ENCODE results near the gene PSD4. TPM values are rescaled to one million over a fixed set of nuclear protein-coding genes. Genes with fewer than 3 reads are reported as not detected.
A peak's percentile ranks its signal among the peaks of the same experiment; 100 is the strongest.

PSD4 gene
- polyA plus RNA-seq, 1 of the 3 experiments (the other 2 are of a cell fraction) = 0.35 TPM

- TF ChIP-seq, protein P1, sequence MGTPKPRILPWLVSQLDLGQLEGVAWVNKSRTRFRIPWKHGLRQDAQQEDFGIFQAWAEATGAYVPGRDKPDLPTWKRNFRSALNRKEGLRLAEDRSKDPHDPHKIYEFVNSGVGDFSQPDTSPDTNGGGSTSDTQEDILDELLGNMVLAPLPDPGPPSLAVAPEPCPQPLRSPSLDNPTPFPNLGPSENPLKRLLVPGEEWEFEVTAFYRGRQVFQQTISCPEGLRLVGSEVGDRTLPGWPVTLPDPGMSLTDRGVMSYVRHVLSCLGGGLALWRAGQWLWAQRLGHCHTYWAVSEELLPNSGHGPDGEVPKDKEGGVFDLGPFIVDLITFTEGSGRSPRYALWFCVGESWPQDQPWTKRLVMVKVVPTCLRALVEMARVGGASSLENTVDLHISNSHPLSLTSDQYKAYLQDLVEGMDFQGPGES (IDR thresholded peaks at IDR 0.05; ENCODE audit: low read depth, low read length) = no peak
- no peak for TF ChIP-seq RFX5 (IDR thresholded peaks at IDR 0.05; ENCODE audit: low read length)
- no peak for TF ChIP-seq NFIC (IDR thresholded peaks at IDR 0.05; ENCODE audit: borderline replicate concordance)
Observed at GRCh38 chr2:113237604-113238160, 63.9 kb downstream of the PSD4 start (continued).

GRCh38 chr2:113238871-113239839 is 65.4 kb downstream of the PSD4 start:
- Histone ChIP-seq H3K9me2 (no peaks in the 10 kb centered on the region), H3K4me1 (ENCODE audit: control insufficient read depth in 1 of 2, insufficient read depth in 2 of 2, low read depth in 1 of 2, low read length in 1 of 2) (peaks cover 21 to 22% of the 10 kb centered on the region in 2 experiments), H3K27ac (ENCODE audit: low read depth in 2 of 2, low read length in 1 of 2) (no peak overlapping the region), H3K9ac (no peak overlapping the region), H3K4me3 (ENCODE audit: low read depth in 2 of 2, low read length in 1 of 2) (no peak overlapping the region), H3K27me3 (ENCODE audit: insufficient read depth) (no peaks in the 10 kb centered on the region), H3K4me2 (0 out of 2 replicates have a peak overlapping the region, but pooled peaks have one; percentile 63), H3K9me3 (no peaks in the 10 kb centered on the region), H3K79me2 (ENCODE audit: insufficient read depth) (no peaks in the 10 kb centered on the region), H3K36me3 (replicated peaks in 1 of 2; ENCODE audit: control insufficient read depth in 1 of 2, insufficient read depth in 2 of 2, low read length in 1 of 2) (no peaks in the 10 kb centered on the region), H4K20me1 (ENCODE audit: insufficient read depth) (no peaks in the 10 kb centered on the region), H2AFZ (ENCODE audit: low read depth) (no peak overlapping the region), H3F3A (replicated peaks; ENCODE audit: insufficient read depth) (peaks cover 6% of the 10 kb centered on the region)
- DNase-seq = no peak
- 95% methylated on average over 9 of the region's 9 CpGs for WGBS (ENCODE audit: low lambda C conversion rate)
- TF ChIP-seq RAD21 (IDR thresholded peaks at IDR 0.05; ENCODE audit: low read length) = no peak
- TF ChIP-seq RFX5 (IDR thresholded peaks at IDR 0.05; ENCODE audit: low read length) = no peak
- TF ChIP-seq RXRA (IDR thresholded peaks at IDR 0.05; ENCODE audit: borderline replicate concordance, low read depth) = no peak
- TF ChIP-seq EP300 (IDR thresholded peaks at IDR 0.05; ENCODE audit: borderline replicate concordance in 1 of 2, low read depth in 1 of 2, low read length in 1 of 2) = no peak
- TF ChIP-seq TAF1 (IDR thresholded peaks at IDR 0.05; ENCODE audit: borderline replicate concordance, low read depth, low read length) = no peak
- ChIA-PET POLR2A (interaction anchor here (0.8 kb wide), 1 partner anchor 33 kb away, joined by 4 read pairs; no protein-coding TSS in a partner anchor), CTCF (interaction anchor here (0.8 to 3.9 kb wide), 8 partner anchors 10 to 151 kb away, joined by 3 to 30 read pairs (median 10); no protein-coding TSS in a partner anchor)

DNA sequence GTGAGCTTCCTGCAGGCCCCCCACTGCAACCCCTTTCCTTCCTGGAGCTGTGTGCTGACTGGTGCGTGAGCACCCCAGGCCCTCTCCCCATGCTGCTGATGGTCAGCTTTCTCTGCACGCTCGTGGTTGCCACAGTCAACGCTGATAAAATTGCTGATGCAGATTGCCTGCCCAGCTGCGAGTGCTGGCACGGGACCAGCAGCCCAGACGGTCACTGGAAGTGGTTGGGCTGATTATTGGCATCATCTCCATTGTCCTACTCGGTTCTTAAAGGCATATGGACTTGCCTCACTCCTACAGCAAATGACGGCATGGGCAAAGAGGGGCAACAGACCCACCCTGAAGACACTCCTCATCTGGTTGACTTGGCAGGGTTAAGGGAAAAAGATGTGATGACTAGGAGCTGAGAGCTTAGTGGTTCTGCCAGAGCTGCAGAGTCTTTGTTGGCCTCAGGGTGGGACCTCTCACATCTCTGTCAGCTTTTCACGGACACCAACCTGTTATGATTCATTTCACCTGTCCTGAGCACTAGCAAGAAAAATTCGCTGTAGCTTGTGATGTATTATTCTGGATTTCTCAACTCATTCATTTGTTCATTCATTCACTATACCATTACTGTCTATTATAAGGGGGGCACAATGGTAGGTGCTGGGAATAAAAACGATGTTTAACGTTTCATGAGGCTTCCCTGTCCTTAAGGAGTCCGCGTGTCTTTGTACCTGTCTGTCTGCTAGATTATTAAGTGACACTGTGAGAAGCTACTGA is 66.6 kb downstream of the PSD4 start:
- ChIA-PET CTCF (interaction anchor here (0.8 to 3.9 kb wide), 12 partner anchors 8 to 286 kb away, joined by 3 to 30 read pairs (median 4); no protein-coding TSS in a partner anchor), POLR2A (interaction anchor here (0.8 kb wide), 1 partner anchor 34 kb away, joined by 4 read pairs; no protein-coding TSS in a partner anchor)
- 2% methylated on average over 15 of the region's 15 CpGs for WGBS (ENCODE audit: low lambda C conversion rate)
- H3K36me3 ChIP-seq (replicated peaks in 1 of 2; ENCODE audit: control insufficient read depth in 1 of 2, insufficient read depth in 2 of 2, low read length in 1 of 2) = no peaks in the 10 kb centered on the region
- H3K4me1 ChIP-seq (ENCODE audit: control insufficient read depth in 1 of 2, insufficient read depth in 2 of 2, low read depth in 1 of 2, low read length in 1 of 2) = peaks cover 21 to 22% of the 10 kb centered on the region in 2 experiments
- peak overlapping the region; percentile 22 to 84 for H3K27ac ChIP-seq (ENCODE audit: low read depth in 2 of 2, low read length in 1 of 2)
- no peaks in the 10 kb centered on the region for H3K27me3 ChIP-seq (ENCODE audit: insufficient read depth)
- peak overlapping the region; percentile 63 for H3K4me2 ChIP-seq
- DNase-seq = peak; percentile 89
- H2AFZ ChIP-seq (ENCODE audit: low read depth) = peak overlapping the region; percentile 26; the same call in 1 of the 2 replicates
- no peaks in the 10 kb centered on the region for H3K9me2 ChIP-seq
- no peaks in the 10 kb centered on the region for H4K20me1 ChIP-seq (ENCODE audit: insufficient read depth)
- H3K4me3 ChIP-seq (ENCODE audit: low read depth in 2 of 2, low read length in 1 of 2) = peak overlapping the region in 1 of 2 experiments; percentile 11; a peak in 1 of 4 replicates
- H3K9ac ChIP-seq = peak overlapping the region; percentile 20; the same call in 1 of the 2 replicates
- peaks cover 6% of the 10 kb centered on the region for H3F3A ChIP-seq (replicated peaks; ENCODE audit: insufficient read depth)
- no peaks in the 10 kb centered on the region for H3K79me2 ChIP-seq (ENCODE audit: insufficient read depth)
- H3K9me3 ChIP-seq = no peaks in the 10 kb centered on the region
- TF ChIP-seq CTCF (IDR thresholded peaks at IDR 0.05) (0 out of 2 replicates have a peak, but pooled peaks have one; percentile 8), NFIC (IDR thresholded peaks at IDR 0.05; ENCODE audit: borderline replicate concordance) (peak; percentile 99), FOXJ3 (CRISPR knock-in tag; IDR thresholded peaks at IDR 0.05) (peak; percentile 55; the same call in 1 of the 2 replicates), FOSL2 (IDR thresholded peaks at IDR 0.05; ENCODE audit: borderline replicate concordance, low read depth) (peak; percentile 29; the same call in 1 of the 2 replicates), MXI1 (IDR thresholded peaks at IDR 0.05; ENCODE audit: low read depth, low read length) (peak; percentile 87), GATA2 (CRISPR knock-in tag; IDR thresholded peaks at IDR 0.05) (peak; percentile 90), GABPA (IDR thresholded peaks at IDR 0.05; ENCODE audit: low read depth) (no peak)
- TF ChIP-seq, protein P2, sequence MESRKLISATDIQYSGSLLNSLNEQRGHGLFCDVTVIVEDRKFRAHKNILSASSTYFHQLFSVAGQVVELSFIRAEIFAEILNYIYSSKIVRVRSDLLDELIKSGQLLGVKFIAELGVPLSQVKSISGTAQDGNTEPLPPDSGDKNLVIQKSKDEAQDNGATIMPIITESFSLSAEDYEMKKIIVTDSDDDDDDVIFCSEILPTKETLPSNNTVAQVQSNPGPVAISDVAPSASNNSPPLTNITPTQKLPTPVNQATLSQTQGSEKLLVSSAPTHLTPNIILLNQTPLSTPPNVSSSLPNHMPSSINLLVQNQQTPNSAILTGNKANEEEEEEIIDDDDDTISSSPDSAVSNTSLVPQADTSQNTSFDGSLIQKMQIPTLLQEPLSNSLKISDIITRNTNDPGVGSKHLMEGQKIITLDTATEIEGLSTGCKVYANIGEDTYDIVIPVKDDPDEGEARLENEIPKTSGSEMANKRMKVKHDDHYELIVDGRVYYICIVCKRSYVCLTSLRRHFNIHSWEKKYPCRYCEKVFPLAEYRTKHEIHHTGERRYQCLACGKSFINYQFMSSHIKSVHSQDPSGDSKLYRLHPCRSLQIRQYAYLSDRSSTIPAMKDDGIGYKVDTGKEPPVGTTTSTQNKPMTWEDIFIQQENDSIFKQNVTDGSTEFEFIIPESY (IDR thresholded peaks at IDR 0.05; ENCODE audit: borderline replicate concordance, low read depth) = 0 out of 2 replicates have a peak, but pooled peaks have one; percentile 31

Data from SK-N-SH (cell line).